Esophagus squamous epithelium (tissue), 5 donors: ENCODE results near the gene DARS1. TPM values are rescaled to one million over a fixed set of nuclear protein-coding genes. Genes with fewer than 3 reads are reported as not detected.

Source experiments
- DNase-seq: peaks from one replicate; lab custom pipeline; 2025; lab: John Stamatoyannopoulos, UW
- H3K27ac ChIP-seq, 4 donors: fragments of 200-600 bp; sonication (generic); one replicate each; pipeline ENCODE4 v1.5.1; 2016 to 2019; ENCODE audit warnings: mild to moderate bottlenecking in 1 of 4
- H3K27me3 ChIP-seq, 4 donors: fragments of 200-600 bp; sonication (generic); 1 replicate in 3 of 4; 2 replicates in 1 of 4; pipeline versions ENCODE4 v1.5.1 to v1.6.0; 2017 to 2021; ENCODE audit warnings: antibody characterized with exemption in 1 of 4
- H3K36me3 ChIP-seq, 3 donors: fragments of 200-600 bp; sonication (generic); one replicate each; pipeline ENCODE4 v1.5.1; 2016 to 2019
- H3K4me1 ChIP-seq, 3 donors: fragments of 200-600 bp; sonication (generic); one replicate each; pipeline ENCODE4 v1.5.1; 2017 to 2019
- H3K4me3 ChIP-seq, 4 donors: fragments of 200-600 bp; sonication (generic); 1 replicate in 3 of 4; 2 replicates in 1 of 4; pipeline ENCODE4 v1.5.1; 2016 to 2019; ENCODE audit warnings: mild to moderate bottlenecking in 2 of 4, moderate library complexity in 1 of 4
- H3K9me3 ChIP-seq, 3 donors: fragments of 200-600 bp; sonication (generic); one replicate each; pipeline ENCODE4 v1.5.1; 2016 to 2019
- POLR2A ChIP-seq, 4 donors: fragments of 450-650 bp; IDR thresholded peaks; one replicate each; pipeline ENCODE4 v1.6.1; 2017; ENCODE audit warnings: antibody characterized with exemption in 4 of 4, mild to moderate bottlenecking in 4 of 4, moderate library complexity in 3 of 4
- WGBS, 2 donors: methylation state at CpG; one replicate each; pipeline ENCODE4 v1.1.5; 2018; 5-methylcytosine and 5-hydroxymethylcytosine counted together
- intact Hi-C: fragments of 100-400 bp; cut with DNase I; formaldehyde crosslinking; loops from one replicate; pipeline ENCODE4 v1.15.0; 2022
- total RNA-seq, 4 donors: library from RNA; depleted of rRNA; stranded (reverse); fragments of >200 nt; gene quantifications; one replicate each; pipeline ENCODE4 v1.1.0, GENCODE V29; 2016
- TF ChIP-seq, protein P1 (sequence below), 6 experiments: fragments of 450-650 bp in 4 of 6; fragments of 200-600 bp in 2 of 6; sonication (generic) in 2 of 6; IDR thresholded peaks; one replicate each; pipeline ENCODE4 v1.5.1; 2016 to 2019; ENCODE audit warnings: antibody characterized with exemption in 6 of 6, mild to moderate bottlenecking in 4 of 6, moderate library complexity in 4 of 6
- donor health status: DM: yes; HTN: yes; CAD: no.

The DARS1 gene
- total RNA-seq, 4 donors from 2014 or later, result 38.4 to 104 (median 84.3) TPM

- Histone ChIP-seq H3K27ac (no peak overlapping the region), H3K9me3 (no peaks in the 10 kb centered on the region), H3K27me3 (no peaks in the 10 kb centered on the region), H3K36me3 (peaks cover 0 to 49% (median 0%) of the 10 kb centered on the region in 3 donors), H3K4me1 (peaks cover 0 to 13% (median 0%) of the 10 kb centered on the region in 3 donors), H3K4me3 (no peak overlapping the region)
- no peak for DNase-seq
- intact Hi-C loops, result no loop called here
- 93 to 99% methylated on average over 5 of the region's 5 CpGs for WGBS, 2 donors
- TF ChIP-seq, protein P1, sequence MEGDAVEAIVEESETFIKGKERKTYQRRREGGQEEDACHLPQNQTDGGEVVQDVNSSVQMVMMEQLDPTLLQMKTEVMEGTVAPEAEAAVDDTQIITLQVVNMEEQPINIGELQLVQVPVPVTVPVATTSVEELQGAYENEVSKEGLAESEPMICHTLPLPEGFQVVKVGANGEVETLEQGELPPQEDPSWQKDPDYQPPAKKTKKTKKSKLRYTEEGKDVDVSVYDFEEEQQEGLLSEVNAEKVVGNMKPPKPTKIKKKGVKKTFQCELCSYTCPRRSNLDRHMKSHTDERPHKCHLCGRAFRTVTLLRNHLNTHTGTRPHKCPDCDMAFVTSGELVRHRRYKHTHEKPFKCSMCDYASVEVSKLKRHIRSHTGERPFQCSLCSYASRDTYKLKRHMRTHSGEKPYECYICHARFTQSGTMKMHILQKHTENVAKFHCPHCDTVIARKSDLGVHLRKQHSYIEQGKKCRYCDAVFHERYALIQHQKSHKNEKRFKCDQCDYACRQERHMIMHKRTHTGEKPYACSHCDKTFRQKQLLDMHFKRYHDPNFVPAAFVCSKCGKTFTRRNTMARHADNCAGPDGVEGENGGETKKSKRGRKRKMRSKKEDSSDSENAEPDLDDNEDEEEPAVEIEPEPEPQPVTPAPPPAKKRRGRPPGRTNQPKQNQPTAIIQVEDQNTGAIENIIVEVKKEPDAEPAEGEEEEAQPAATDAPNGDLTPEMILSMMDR (IDR thresholded peaks at IDR 0.05), result no peak
- no peak for TF ChIP-seq POLR2A (IDR thresholded peaks at IDR 0.05)
Measured at GRCh38 chr2:135954020-135954601, 31.3 kb downstream of the DARS1 start.

DNA sequence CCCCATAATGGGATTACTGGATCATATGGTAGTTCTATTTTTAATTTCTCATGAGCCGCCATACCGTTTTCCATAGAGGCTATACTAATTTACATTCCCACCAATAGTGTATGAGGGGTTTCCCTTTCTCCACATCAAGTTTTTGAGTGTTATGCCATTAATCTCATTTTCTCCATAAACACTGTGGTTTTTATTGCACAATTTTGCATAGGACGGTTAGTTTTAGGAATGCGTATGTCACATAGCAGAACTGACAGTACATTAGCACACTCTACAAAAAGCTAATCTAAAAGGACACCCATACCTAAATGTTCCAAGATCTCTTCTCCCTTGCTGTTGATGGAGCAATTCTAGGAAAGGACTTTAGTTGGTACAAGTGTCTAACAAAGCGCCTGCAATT, 32.5 kb downstream of the DARS1 start:
- 82 to 90% methylated on average over 5 of the region's 5 CpGs for WGBS, 2 donors
- Histone ChIP-seq H3K36me3 (peaks cover 0 to 45% (median 0%) of the 10 kb centered on the region in 3 donors), H3K27me3 (no peaks in the 10 kb centered on the region), H3K4me3 (no peak overlapping the region), H3K9me3 (no peaks in the 10 kb centered on the region), H3K4me1 (peaks cover 6 to 26% (median 6%) of the 10 kb centered on the region in 3 donors), H3K27ac (no peak overlapping the region)
- TF ChIP-seq, protein P1 (IDR thresholded peaks at IDR 0.05), result no peak
- TF ChIP-seq POLR2A (IDR thresholded peaks at IDR 0.05), result no peak
- no peak for DNase-seq
- intact Hi-C loops, result no loop called here

- intact Hi-C loops, result no loop called here
- Histone ChIP-seq H3K4me3 (no peak overlapping the region), H3K9me3 (no peaks in the 10 kb centered on the region), H3K27ac (no peak overlapping the region), H3K36me3 (peaks cover 0 to 30% (median 0%) of the 10 kb centered on the region in 3 donors), H3K27me3 (no peaks in the 10 kb centered on the region), H3K4me1 (peaks cover 6 to 28% (median 6%) of the 10 kb centered on the region in 3 donors)
- WGBS, 2 donors, result 71 to 75% methylated on average over 3 of the region's 3 CpGs
- DNase-seq, result no peak
- no peak for TF ChIP-seq POLR2A (IDR thresholded peaks at IDR 0.05)
- TF ChIP-seq, protein P1 (IDR thresholded peaks at IDR 0.05), result no peak
Measured at GRCh38 chr2:135951041-135951583, 34.3 kb downstream of the DARS1 start.

- Histone ChIP-seq H3K4me3 (no peak overlapping the region), H3K27me3 (no peaks in the 10 kb centered on the region), H3K4me1 (peaks cover 6 to 28% (median 6%) of the 10 kb centered on the region in 3 donors), H3K27ac (peak overlapping the region in 2 of 4 donors; percentile 70 to 73), H3K36me3 (peaks cover 0 to 30% (median 0%) of the 10 kb centered on the region in 3 donors), H3K9me3 (no peaks in the 10 kb centered on the region)
- WGBS, 2 donors, result 67 to 76% methylated on average over 3 of the region's 3 CpGs
- intact Hi-C loops, result no loop called here
- TF ChIP-seq POLR2A (IDR thresholded peaks at IDR 0.05), result no peak
- no peak for DNase-seq
Measured at GRCh38 chr2:135949451-135950234, 35.8 kb downstream of the DARS1 start.

DNA sequence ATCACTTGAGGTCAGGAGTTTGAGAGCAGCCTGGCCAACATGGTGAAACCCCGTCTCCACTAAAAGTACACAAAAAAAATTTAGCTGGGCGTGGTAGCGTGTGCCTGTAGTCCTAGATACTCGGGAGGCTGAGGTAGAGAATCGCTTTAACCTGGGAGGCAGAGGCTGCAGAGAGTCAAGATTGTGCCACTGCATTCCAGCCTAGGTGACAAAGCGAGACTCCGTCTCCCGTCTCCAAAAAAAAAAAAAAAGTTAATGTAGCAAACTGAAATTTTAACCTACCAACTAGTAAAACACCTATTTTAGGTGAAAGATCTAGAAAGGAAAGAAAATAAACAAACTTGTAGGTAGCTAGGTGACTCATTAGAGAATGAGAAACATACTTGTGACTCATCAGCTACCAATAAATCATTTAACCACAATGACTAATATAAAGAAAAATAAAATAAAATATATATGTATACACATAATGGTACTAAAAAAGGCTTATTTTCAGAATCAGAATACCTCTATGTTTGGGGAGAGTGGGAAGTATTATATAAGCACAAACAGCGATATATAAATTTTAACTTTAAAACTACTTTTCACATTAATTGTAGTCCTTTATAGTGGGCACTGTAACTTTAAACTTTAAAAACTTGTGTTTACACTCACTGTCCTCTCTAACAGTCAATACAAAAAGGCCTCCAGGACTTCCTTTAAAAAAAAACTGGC, 36.6 kb downstream of the DARS1 start:
- peak overlapping the region in 2 of 4 donors; percentile 12 to 30 for H3K4me3 ChIP-seq
- WGBS, 2 donors, result 41 to 44% methylated on average over 7 to 9 of the region's 9 CpGs
- no peak for DNase-seq
- TF ChIP-seq, protein P1 (IDR thresholded peaks at IDR 0.05), result no peak
- TF ChIP-seq POLR2A (IDR thresholded peaks at IDR 0.05), result no peak
- no peaks in the 10 kb centered on the region for H3K9me3 ChIP-seq
- H3K4me1 ChIP-seq, result peaks cover 6 to 28% (median 6%) of the 10 kb centered on the region in 3 donors
- H3K27me3 ChIP-seq, result no peaks in the 10 kb centered on the region
- peak overlapping the region; percentile 50 to 73 (median 64) for H3K27ac ChIP-seq
- H3K36me3 ChIP-seq, result peaks cover 0 to 31% (median 0%) of the 10 kb centered on the region in 3 donors
- intact Hi-C loops, result no loop called here
